Hepatocyte (in vitro differentiated cells): ENCODE results near the gene KRT3.

Source experiments
- CTCF ChIP-seq: fragments of 200-600 bp; sonication (generic); IDR thresholded peaks from 2 replicates; pipeline ENCODE4 v1.5.1; 2016; ENCODE audit warnings: antibody characterized with exemption, mild to moderate bottlenecking; ENCODE audit not compliant: poor library complexity
- EZH2 ChIP-seq: fragments of 200-600 bp; sonication (generic); IDR thresholded peaks from 2 replicates; pipeline ENCODE4 v1.6.1; 2016; ENCODE audit warnings: antibody characterized with exemption, mild to moderate bottlenecking, borderline replicate concordance

DNA sequence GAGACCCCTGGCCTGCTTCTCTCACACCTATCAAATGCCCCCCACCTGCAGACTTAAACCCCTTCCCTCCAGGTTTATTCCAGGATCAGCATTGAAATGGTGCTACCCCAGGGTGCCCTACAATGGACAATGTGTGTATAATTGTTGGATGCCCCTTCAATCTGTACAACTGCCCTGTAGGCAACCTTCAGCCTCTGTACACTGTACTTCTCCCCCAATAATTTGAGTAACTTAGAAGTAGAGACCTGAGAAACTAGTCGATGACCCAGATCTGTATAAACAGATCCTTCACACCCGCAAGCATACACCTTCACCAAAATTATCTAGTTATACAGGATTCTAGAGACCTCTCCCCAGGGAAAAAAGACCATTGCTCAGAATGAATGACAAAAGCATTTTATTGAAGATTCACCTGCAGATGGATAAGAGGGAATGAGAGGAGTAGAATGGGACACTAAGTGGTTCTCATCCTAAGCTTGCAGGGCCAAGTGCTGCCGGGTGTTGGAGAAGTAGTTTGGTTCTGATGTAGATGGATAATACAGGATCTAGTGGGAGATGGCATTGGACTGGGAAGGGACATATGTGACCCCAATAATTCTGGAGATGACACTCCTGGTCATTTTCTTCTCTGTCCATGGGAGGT lies 10.4 kb upstream of the KRT3 start:
- TF ChIP-seq CTCF (no peak), EZH2 (no peak)
